ENCODE measurements around the gene MYCBPAP. TPM values are rescaled to one million over a fixed set of nuclear protein-coding genes. Genes with fewer than 3 reads are reported as not detected.

Gene MYCBPAP
- total RNA-seq, 2 experiments from 2014 or later: 0.78 to 1.5 TPM

GRCh38 chr17:50513495-50513894 lies 5.3 kb downstream of the MYCBPAP start:
- DNase-seq (no peak), ATAC-seq (ENCODE audit: poor library complexity) (no peak)
- no peak overlapping the region for H3K4me3 ChIP-seq (ENCODE audit: low read length)
- Mint-ChIP-seq H3K27me3 (peaks cover 5% of the 10 kb centered on the region), H3K36me3 (ENCODE audit: low read depth) (no peaks in the 10 kb centered on the region), H3K9me3 (no peaks in the 10 kb centered on the region), H3K4me1 (ENCODE audit: low read depth) (peaks cover 32% of the 10 kb centered on the region), H3K27ac (no peak overlapping the region), H3K4me3 (no peak overlapping the region)
- ChIA-PET POLR2A (no interaction called here), CTCF (no interaction called here)
- H3K9me3 ChIP-seq (ENCODE audit: control insufficient read depth in 1 of 2, insufficient read depth in 1 of 2, low read length in 2 of 2): no peaks in the 10 kb centered on the region
- intact Hi-C loops (cut with DNase I, micrococcal nuclease): no loop called here
- no peaks in the 10 kb centered on the region for H3K36me3 ChIP-seq (ENCODE audit: insufficient read depth, low read length)
- H3K4me1 ChIP-seq (ENCODE audit: insufficient read depth, low read length): peaks cover 39% of the 10 kb centered on the region
- no peak for TF ChIP-seq CTCF (IDR thresholded peaks at IDR 0.05)
- no peak overlapping the region for H3K27ac ChIP-seq (ENCODE audit: low read depth in 1 of 2, low read length in 2 of 2)
- no peaks in the 10 kb centered on the region for H3K27me3 ChIP-seq (ENCODE audit: control insufficient read depth in 1 of 2, insufficient read depth in 2 of 2, low read length in 2 of 2)

GRCh38 chr17:50514388-50514787 lies 6.1 kb downstream of the MYCBPAP start:
- H3K36me3 Mint-ChIP-seq (ENCODE audit: low read depth): no peaks in the 10 kb centered on the region
- no peak for TF ChIP-seq CTCF (IDR thresholded peaks at IDR 0.05)
- ATAC-seq (ENCODE audit: poor library complexity) (no peak), DNase-seq (no peak)
- H3K4me1 Mint-ChIP-seq (ENCODE audit: low read depth): peaks cover 25% of the 10 kb centered on the region
- Histone ChIP-seq H3K27me3 (ENCODE audit: control insufficient read depth in 1 of 2, insufficient read depth in 2 of 2, low read length in 2 of 2) (no peaks in the 10 kb centered on the region), H3K27ac (ENCODE audit: low read depth in 1 of 2, low read length in 2 of 2) (no peak overlapping the region), H3K36me3 (ENCODE audit: insufficient read depth, low read length) (no peaks in the 10 kb centered on the region), H3K4me3 (ENCODE audit: low read length) (no peak overlapping the region), H3K4me1 (ENCODE audit: insufficient read depth, low read length) (peaks cover 30% of the 10 kb centered on the region), H3K9me3 (ENCODE audit: control insufficient read depth in 1 of 2, insufficient read depth in 1 of 2, low read length in 2 of 2) (no peaks in the 10 kb centered on the region)
- intact Hi-C loops (cut with DNase I, micrococcal nuclease): no loop called here
- ChIA-PET POLR2A (no interaction called here), CTCF (no interaction called here)
- H3K9me3 Mint-ChIP-seq: no peaks in the 10 kb centered on the region
- no peak overlapping the region for H3K4me3 Mint-ChIP-seq
- no peak overlapping the region for H3K27ac Mint-ChIP-seq
- H3K27me3 Mint-ChIP-seq: peaks cover 5% of the 10 kb centered on the region

GRCh38 chr17:50514936-50515702 lies 6.9 kb downstream of the MYCBPAP start:
- ChIA-PET CTCF (no interaction called here), POLR2A (no interaction called here)
- ATAC-seq (ENCODE audit: poor library complexity) (no peak), DNase-seq (no peak)
- Mint-ChIP-seq H3K27me3 (peaks cover 5% of the 10 kb centered on the region), H3K4me3 (no peak overlapping the region), H3K27ac (no peak overlapping the region), H3K9me3 (no peaks in the 10 kb centered on the region), H3K4me1 (ENCODE audit: low read depth) (peaks cover 20% of the 10 kb centered on the region), H3K36me3 (ENCODE audit: low read depth) (no peaks in the 10 kb centered on the region)
- no peaks in the 10 kb centered on the region for H3K9me3 ChIP-seq (ENCODE audit: control insufficient read depth in 1 of 2, insufficient read depth in 1 of 2, low read length in 2 of 2)
- H3K36me3 ChIP-seq (ENCODE audit: insufficient read depth, low read length): no peaks in the 10 kb centered on the region
- no peak overlapping the region for H3K27ac ChIP-seq (ENCODE audit: low read depth in 1 of 2, low read length in 2 of 2)
- H3K4me3 ChIP-seq (ENCODE audit: low read length): no peak overlapping the region
- intact Hi-C loops (cut with DNase I, micrococcal nuclease): no loop called here
- TF ChIP-seq CTCF (IDR thresholded peaks at IDR 0.05): no peak
- peaks cover 23% of the 10 kb centered on the region for H3K4me1 ChIP-seq (ENCODE audit: insufficient read depth, low read length)
- H3K27me3 ChIP-seq (ENCODE audit: control insufficient read depth in 1 of 2, insufficient read depth in 2 of 2, low read length in 2 of 2): no peaks in the 10 kb centered on the region

Data from CD4-positive, alpha-beta T cell (primary cell).